NOMO-1 treated with dmso at 0.1 percent for 144 hours (cell line): ENCODE measurements around the gene SFXN4.
"Not testable (repeated sequence)": the region's sequence is repeated elsewhere in the genome, so short reads cannot be mapped to it uniquely, and the experiment has no call there.

ENCODE experiments used
- DNase-seq: peaks from one replicate; lab custom pipeline; 2025; ENCODE audit not compliant: unreplicated experiment; lab: John Stamatoyannopoulos, UW

The SFXN4 gene

DNA sequence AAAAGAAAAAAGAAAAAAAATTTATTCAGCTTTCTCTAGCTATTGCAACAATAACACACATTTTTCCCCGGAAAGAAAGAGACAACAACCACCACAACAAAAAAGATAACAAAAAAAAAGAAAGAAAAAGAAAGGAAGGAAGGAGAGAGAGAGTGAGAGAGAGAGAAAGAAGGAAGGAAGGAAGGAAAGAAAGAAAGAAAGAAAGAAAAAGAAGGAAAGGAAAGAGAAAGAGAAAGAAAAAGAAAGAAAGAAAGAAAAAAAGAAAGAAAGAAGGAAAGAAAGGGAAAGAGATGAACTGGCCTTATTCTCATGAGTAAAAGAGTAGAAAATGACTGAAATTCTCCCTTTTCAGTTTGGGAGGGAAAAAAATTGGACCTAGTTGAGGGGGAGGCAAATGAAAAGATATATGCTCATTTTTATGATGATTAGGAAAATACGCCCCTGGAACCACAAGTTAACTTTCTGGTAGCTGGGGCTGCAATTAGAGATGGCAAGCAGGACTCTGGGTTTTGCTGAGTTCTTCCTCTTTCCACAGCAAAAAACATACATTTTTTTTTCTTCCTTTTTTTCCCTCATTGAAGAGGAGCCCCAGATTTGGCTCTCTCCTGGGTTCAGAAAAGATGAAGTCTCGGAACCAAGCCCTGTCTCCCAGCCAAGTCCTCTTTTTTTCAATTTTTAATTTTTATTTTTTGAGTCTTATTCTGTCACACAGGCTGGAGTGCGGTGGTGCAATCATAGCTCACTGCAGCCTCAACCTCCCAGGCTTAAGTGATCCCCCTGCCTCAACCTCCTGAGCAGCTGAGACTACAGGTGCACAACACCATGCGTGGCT, 25.7 kb upstream of the SFXN4 start:
- DNase-seq = peak; percentile 36

DNA sequence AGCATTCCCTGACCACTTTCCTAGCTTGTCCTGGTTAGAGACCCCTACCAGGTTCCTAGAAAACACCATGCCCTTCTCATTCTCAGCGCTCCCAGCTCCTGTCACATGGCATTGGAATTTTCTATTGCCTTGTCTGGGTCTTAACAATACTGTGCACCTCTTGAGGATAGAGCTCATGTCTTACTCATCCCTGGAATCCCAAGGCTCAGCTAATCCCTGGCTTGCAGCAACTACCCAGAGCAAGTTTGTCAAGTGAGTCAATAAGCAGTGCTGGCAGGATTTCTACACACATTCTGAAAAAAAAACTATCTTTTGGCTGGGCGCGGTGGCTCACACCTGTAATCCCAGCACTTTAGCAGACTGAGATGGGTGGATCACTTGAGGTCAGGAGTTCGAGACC, 24.8 kb upstream of the SFXN4 start:
- no peak for DNase-seq

GRCh38 chr10:119189811-119190282, 24.3 kb upstream of the SFXN4 start:
- no peak for DNase-seq

- no peak for DNase-seq
Measured at GRCh38 chr10:119183664-119184412, 18.3 kb upstream of the SFXN4 start.

- not testable (repeated sequence) for DNase-seq
Measured at GRCh38 chr10:119180850-119181400, 15.4 kb upstream of the SFXN4 start.

DNA sequence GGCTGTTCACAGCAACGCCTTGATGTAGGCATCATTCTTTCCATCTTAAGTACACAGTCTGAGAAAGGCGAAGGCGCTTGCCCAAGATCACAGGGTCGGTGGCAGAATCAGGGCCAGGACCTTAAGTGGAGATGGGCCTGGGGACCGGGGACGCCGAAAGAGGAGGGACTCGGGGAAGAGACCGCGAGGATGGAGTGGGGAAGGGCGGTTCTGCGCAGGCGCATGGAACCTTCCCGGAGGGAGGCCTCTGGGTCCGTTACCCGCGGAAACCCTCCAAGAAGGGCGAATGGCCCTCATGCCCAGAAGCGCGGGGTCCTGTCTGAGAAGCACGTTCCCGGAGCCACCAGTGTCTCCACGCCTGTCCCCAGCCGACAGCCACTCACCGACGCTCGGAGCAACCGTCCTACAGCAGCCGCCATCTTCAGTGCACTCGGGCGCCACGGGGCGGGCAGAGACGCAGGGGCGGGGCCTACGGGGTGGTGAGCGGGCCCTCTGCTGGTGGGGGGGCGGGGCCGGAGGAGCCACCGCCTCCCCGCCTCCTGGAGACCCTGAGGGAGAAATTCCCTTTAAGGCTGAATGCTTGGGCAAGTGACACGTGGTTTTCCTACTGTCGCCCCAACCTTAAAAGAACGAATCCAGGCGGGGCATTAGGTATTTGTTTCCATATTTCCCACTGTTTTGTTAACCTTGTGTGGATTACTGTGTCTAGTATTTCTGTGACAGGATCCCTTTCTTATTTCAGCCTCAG, 13.0 kb upstream of the SFXN4 start, which contains the start of gene PRDX3:
Gene PRDX3 (minus strand): TSS at position 441 of the 748 bp plus-strand sequence. CDS start 22 bp downstream, at position 419.
- DNase-seq = peak; percentile 80

- no peak for DNase-seq
Measured at GRCh38 chr10:119177708-119178371, 12.3 kb upstream of the SFXN4 start.

- no peak for DNase-seq
Measured at GRCh38 chr10:119176166-119176565, 10.7 kb upstream of the SFXN4 start.

GRCh38 chr10:119174109-119174508, 8.6 kb upstream of the SFXN4 start:
- no peak for DNase-seq

DNA sequence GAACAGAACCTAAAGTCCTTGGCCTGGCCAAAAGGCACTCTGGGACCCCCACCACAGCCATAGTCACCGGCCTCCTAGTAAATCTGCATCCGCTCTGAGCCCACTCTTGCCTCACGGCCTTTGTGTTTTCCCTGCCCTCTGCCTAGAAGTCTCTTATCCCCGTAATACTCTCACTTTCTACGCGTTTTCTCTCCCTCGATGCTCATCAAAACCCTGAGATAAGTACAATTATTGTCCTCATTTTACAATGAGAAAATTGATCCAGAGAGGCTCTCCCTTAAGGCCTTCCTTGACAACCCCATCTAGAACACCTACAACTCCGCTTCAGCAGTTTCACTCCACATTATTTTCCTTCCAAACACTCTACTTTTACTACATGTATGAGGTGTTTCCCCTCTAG, 1.5 kb upstream of the SFXN4 start:
- DNase-seq = no peak

DNA sequence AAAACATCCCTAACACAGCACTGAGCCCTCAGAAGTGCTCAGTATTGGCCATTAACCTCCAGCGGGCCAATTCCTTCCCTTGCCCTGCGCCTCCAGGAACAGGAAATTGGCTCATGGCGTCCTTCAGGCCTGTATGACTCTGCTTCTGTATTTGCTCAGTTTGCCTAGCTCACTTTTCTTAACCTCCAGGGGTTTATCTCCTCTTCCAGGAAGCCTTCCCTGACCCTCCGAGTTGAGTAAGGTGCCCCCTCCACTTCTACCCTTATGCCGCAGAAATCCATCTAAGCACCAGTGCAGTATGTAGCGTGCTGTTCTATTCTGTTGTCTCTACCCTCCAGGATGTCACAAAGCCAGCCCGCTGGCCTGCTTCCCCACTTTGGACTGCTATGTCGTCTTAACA, 1.1 kb upstream of the SFXN4 start:
- peak; percentile 15 for DNase-seq

GRCh38 chr10:119166118-119166500, 595 bp upstream of the SFXN4 start:
- no peak for DNase-seq

- no peak for DNase-seq
Measured at GRCh38 chr10:119162452-119163092, 2.9 kb downstream of the SFXN4 start.

DNA sequence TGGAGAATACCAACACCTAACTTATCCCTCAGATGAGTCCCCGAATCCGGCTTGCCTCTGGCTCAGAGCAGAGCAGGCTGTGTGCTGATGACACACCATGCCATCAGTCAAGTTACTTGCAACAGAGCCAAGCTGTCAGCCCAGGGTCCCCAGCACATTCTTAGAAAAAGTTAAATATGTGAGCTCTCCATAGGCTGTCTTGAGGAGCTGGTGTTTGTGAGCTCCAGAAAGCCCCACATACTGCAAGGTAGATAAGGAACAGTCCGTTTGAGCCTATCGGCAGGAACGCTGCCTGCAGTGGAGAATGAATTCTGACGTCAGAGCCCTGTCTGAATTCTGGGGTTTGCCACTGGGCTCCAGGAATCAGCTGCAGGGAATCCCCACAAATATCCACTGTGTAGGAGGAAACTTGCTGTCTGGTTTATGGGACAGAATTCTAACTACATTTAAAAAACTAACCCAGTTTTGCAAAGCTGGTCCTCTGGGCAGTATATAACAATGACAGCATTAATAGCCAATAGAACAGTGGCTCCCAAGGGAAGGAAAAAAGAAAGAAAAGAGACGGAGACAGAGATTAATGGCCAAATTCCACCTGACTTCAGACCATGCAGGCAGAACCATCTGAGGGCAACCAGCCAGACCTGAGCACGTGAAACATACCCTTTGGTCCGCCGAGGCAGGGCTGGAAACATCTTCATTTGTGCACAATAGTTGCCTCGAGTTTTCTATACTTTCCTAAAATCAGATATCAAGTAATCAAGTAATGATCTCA, 3.6 kb downstream of the SFXN4 start:
- no peak for DNase-seq

- no peak for DNase-seq
Measured at GRCh38 chr10:119159332-119159731, 6.2 kb downstream of the SFXN4 start.

DNA sequence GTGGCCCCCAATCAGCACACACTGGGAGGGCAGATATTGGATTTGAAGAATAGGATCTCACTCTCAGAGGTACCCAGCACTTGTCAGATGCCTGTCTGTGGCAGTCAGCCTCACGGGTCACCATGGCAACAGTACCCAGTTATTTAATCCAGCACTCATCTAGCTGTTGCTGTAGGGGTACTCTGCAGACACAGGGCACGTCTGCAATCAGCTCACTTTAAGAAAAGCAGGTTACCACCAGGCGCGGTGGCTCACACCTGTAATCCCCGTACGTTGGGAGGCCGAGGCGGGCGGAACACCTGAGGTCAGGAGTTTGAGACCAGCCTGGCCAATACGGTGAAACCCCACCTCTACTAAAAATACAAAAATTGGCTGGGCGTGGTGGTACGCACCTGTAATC, 11.9 kb downstream of the SFXN4 start:
- no peak for DNase-seq

- no peak for DNase-seq
Measured at GRCh38 chr10:119153041-119153440, 12.5 kb downstream of the SFXN4 start.

- not testable (repeated sequence) for DNase-seq
Measured at GRCh38 chr10:119151601-119152000, 13.9 kb downstream of the SFXN4 start.

DNA sequence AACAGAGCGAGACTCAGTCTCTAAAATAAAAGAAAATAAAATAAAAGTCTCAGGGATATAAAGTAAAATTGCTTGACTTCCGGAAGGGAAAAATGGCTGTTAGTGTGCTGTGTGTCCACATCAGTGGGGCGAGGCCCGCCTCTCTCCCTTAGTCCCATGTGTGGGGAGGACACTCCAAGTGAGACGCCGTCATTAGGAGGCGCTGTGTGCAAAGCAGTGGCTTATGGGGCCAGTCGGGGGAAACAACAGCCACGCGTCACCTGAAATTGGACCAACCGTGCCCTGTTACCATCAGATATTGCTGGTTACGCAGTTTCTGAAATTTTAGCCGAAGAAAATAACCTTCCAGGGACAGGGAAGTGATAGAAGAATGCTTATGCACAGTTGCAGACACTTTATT, 15.8 kb downstream of the SFXN4 start:
- DNase-seq = no peak
